Hepatocyte (in vitro differentiated cells): ENCODE measurements around the gene CD8B2. TPM values are rescaled to one million over a fixed set of nuclear protein-coding genes. Genes with fewer than 3 reads are reported as not detected.

Experiments
- DNase-seq: peaks from one replicate; pipeline ENCODE4 v3.0.0-alpha.2; 2016; ENCODE audit warnings: low spot score
- H2AFZ ChIP-seq: fragments of 200-600 bp; sonication (generic); 2 replicates; pipeline ENCODE4 v1.6.0; 2016; ENCODE audit warnings: antibody characterized with exemption, mild to moderate bottlenecking
- H3K27ac ChIP-seq: fragments of 200-600 bp; sonication (generic); 2 replicates; pipeline ENCODE4 v1.5.1; 2016; ENCODE audit warnings: mild to moderate bottlenecking
- H3K27me3 ChIP-seq: fragments of 200-600 bp; sonication (generic); 2 replicates; pipeline ENCODE4 v1.6.1; 2016
- H3K36me3 ChIP-seq: fragments of 200-600 bp; sonication (generic); replicated peaks from 2 replicates; pipeline ENCODE4 v1.5.1; 2016; ENCODE audit warnings: low read depth; ENCODE audit not compliant: insufficient read depth
- H3K4me1 ChIP-seq: fragments of 200-600 bp; sonication (generic); 2 replicates; pipeline ENCODE4 v1.5.1; 2016; ENCODE audit warnings: mild to moderate bottlenecking, moderate library complexity; ENCODE audit not compliant: insufficient read depth
- H3K4me2 ChIP-seq: fragments of 200-600 bp; sonication (generic); 2 replicates; pipeline ENCODE4 v1.6.0; 2016
- H3K4me3 ChIP-seq: fragments of 200-600 bp; sonication (generic); 2 replicates; pipeline ENCODE4 v1.5.1; 2016; ENCODE audit warnings: mild to moderate bottlenecking
- H3K79me2 ChIP-seq: fragments of 200-600 bp; sonication (generic); 2 replicates; pipeline ENCODE4 v1.6.0; 2017; ENCODE audit warnings: mild to moderate bottlenecking
- H3K9me2 ChIP-seq: fragments of 200-600 bp; sonication (generic); replicated peaks from 2 replicates; pipeline ENCODE4 v1.6.0; 2017; ENCODE audit warnings: mild to moderate bottlenecking; ENCODE audit not compliant: insufficient read depth
- H3K9me3 ChIP-seq: fragments of 200-600 bp; sonication (generic); 2 replicates; pipeline ENCODE4 v1.5.1; 2016; ENCODE audit warnings: low read depth, mild to moderate bottlenecking
- H4K20me1 ChIP-seq: fragments of 200-600 bp; sonication (generic); 2 replicates; pipeline ENCODE4 v1.6.0; 2016; ENCODE audit warnings: mild to moderate bottlenecking; ENCODE audit not compliant: insufficient read depth, poor library complexity, severe bottlenecking
- CTCF ChIP-seq: fragments of 200-600 bp; sonication (generic); IDR thresholded peaks from 2 replicates; pipeline ENCODE4 v1.5.1; 2016; ENCODE audit warnings: antibody characterized with exemption, mild to moderate bottlenecking; ENCODE audit not compliant: poor library complexity
- EZH2 ChIP-seq: fragments of 200-600 bp; sonication (generic); IDR thresholded peaks from 2 replicates; pipeline ENCODE4 v1.6.1; 2016; ENCODE audit warnings: antibody characterized with exemption, mild to moderate bottlenecking, borderline replicate concordance
- EZH2phosphoT487 ChIP-seq: fragments of 200-600 bp; sonication (generic); IDR thresholded peaks from one replicate; pipeline ENCODE4 v1.6.1; 2018; ENCODE audit warnings: antibody characterized with exemption, mild to moderate bottlenecking, low read depth, moderate library complexity; ENCODE audit not compliant: unreplicated experiment, severe bottlenecking
- WGBS: methylation state at CpG from one replicate; pipeline ENCODE4 v1.1.6; 2016; ENCODE audit warnings: low lambda C conversion rate; ENCODE audit errors: missing lambda C conversion rate; 5-methylcytosine and 5-hydroxymethylcytosine counted together
- polyA plus RNA-seq: library from polyadenylated mRNA; unstranded; fragments of >200 nt; fragmentation: Nextera tagmentation; extraction: Ambion mirVana; gene quantifications from 2 replicates; pipeline ENCODE4 v1.2.1, GENCODE V29; 2016
- total RNA-seq: library from RNA; depleted of rRNA; stranded (reverse); fragments of >200 nt; gene quantifications from 2 replicates; pipeline ENCODE4 v1.2.3, GENCODE V29; 2014

Gene CD8B2
- total and polyA plus RNA-seq, 2 experiments from 2014 or later: 0.47 TPM; not detected in 1

GRCh38 chr2:106542746-106543359, 55.7 kb downstream of the CD8B2 start:
- no peaks in the 10 kb centered on the region for H3K79me2 ChIP-seq
- peak overlapping the region; percentile 36 for H2AFZ ChIP-seq
- H3K27ac ChIP-seq: peak overlapping the region; percentile 21
- no peaks in the 10 kb centered on the region for H3K27me3 ChIP-seq
- peak; percentile 75 for DNase-seq
- H3K4me1 ChIP-seq: no peaks in the 10 kb centered on the region
- peak overlapping the region; percentile 75 for H3K4me2 ChIP-seq
- TF ChIP-seq EZH2 (no peak), CTCF (peak; percentile 99)
- WGBS: 11% methylated on average over 24 of the region's 24 CpGs
- no peaks in the 10 kb centered on the region for H3K36me3 ChIP-seq
- H4K20me1 ChIP-seq: no peaks in the 10 kb centered on the region
- H3K4me3 ChIP-seq: peak overlapping the region; percentile 5
- H3K9me2 ChIP-seq: no peaks in the 10 kb centered on the region
- H3K9me3 ChIP-seq: no peaks in the 10 kb centered on the region

DNA sequence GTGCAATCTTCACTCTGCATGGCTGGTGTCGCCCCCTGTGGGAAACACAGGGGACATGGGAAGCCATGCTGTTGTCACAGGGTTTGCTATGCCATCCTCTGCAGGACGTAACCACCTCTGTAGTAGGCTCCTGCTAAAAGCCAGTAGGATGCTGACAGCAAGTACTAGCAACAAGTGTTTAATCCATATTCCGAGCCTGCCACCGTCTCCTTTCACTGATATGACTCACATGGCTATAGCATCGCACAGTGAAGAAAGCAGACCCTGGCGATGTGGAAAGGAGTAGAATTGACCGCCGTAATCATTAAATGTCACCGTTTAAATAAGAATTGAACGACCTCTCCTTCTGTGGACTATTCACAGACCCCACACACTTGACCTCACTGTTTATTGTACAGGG, 57.8 kb downstream of the CD8B2 start:
- no peaks in the 10 kb centered on the region for H3K79me2 ChIP-seq
- no peak for DNase-seq
- H3K27ac ChIP-seq: no peak overlapping the region
- no peak overlapping the region for H3K4me2 ChIP-seq
- H3K9me2 ChIP-seq: no peaks in the 10 kb centered on the region
- no peaks in the 10 kb centered on the region for H4K20me1 ChIP-seq
- no peaks in the 10 kb centered on the region for H3K4me1 ChIP-seq
- WGBS: 95% methylated on average over 10 of the region's 10 CpGs
- no peaks in the 10 kb centered on the region for H3K27me3 ChIP-seq
- no peaks in the 10 kb centered on the region for H3K9me3 ChIP-seq
- no peak overlapping the region for H3K4me3 ChIP-seq
- H3K36me3 ChIP-seq: no peaks in the 10 kb centered on the region
- TF ChIP-seq EZH2phosphoT487 (no peak), CTCF (no peak), EZH2 (no peak)
- H2AFZ ChIP-seq: no peak overlapping the region

DNA sequence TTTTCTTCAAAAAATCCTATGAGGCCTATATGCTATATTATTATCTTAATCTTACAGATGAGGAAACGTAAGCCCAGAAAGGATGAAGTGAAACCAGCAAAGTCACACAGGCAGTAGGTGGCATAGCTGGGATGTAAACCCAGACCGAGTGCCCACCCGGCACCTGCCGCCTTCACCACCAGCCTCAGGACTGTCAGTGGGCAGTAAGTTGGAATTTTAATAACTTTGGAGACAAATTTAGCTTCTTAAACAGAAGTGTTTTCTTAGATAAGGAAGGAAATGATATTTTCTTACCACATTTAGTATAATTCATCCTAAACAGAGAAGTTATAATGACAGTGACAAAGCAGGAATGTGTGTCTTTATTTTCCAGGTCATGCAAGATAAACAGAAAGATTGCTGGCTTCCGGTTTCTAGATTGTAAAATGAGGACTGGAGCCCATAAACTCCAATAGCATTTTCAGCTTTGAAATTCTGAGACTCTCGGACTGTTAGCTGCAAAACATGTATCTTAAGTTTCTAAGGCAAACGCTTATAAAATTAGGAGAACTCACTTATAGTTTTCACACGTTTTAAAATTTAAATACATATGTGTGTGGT, 59.3 kb downstream of the CD8B2 start:
- H3K36me3 ChIP-seq: no peaks in the 10 kb centered on the region
- 63% methylated on average over 8 of the region's 8 CpGs for WGBS
- no peaks in the 10 kb centered on the region for H3K79me2 ChIP-seq
- H3K27me3 ChIP-seq: no peaks in the 10 kb centered on the region
- H4K20me1 ChIP-seq: no peaks in the 10 kb centered on the region
- DNase-seq: no peak
- H3K9me2 ChIP-seq: no peaks in the 10 kb centered on the region
- H2AFZ ChIP-seq: no peak overlapping the region
- H3K4me1 ChIP-seq: peaks cover 3% of the 10 kb centered on the region
- H3K4me2 ChIP-seq: no peak overlapping the region
- H3K9me3 ChIP-seq: no peaks in the 10 kb centered on the region
- H3K4me3 ChIP-seq: no peak overlapping the region
- TF ChIP-seq EZH2phosphoT487: no peak
- TF ChIP-seq CTCF: no peak
- no peak for TF ChIP-seq EZH2
- H3K27ac ChIP-seq: no peak overlapping the region
